AG10803 (cell line): ENCODE results near the gene MON2.

Experiments
- DNase-seq: peaks from one replicate; pipeline ENCODE4 v3.0.0; 2010; ENCODE audit warnings: low read depth
- H3K4me3 ChIP-seq: 2 replicates; pipeline ENCODE4 v1.5.1; 2011; ENCODE audit warnings: mild to moderate bottlenecking, low read length, control low read depth
- TF ChIP-seq, protein P1 (sequence below): conservative IDR thresholded peaks from 2 replicates; pipeline ENCODE4 v1.5.1; 2011; ENCODE audit warnings: mild to moderate bottlenecking, low read length, control low read depth, inconsistent platforms

Gene MON2

DNA sequence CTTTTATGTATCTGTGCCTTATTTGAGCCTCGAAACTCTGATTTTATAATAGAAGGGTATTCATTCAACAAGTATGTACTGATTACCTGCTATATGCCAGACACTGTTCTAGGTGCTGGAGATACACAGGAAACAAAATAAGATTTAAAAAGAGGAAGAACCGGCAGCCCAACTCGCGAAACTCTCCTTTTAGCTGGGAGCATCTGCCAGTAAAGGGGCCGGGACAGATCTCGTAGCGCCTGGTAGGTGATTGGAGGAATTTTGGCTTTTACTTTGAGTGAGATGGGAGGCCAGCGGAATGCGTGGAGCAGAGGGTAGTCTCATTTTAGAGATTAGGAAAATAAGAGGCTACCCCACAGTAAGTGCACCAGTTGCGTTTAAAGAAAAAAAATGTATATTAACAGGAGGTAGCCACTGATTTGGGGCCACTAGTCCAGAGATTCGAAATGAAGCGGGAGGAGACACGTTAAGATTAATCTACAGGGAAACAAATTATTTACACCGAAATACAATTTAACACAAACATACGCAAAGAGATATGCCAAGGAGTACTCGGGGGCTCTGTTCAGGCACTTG, 520 bp upstream of the MON2 start:
- TF ChIP-seq, protein P1, sequence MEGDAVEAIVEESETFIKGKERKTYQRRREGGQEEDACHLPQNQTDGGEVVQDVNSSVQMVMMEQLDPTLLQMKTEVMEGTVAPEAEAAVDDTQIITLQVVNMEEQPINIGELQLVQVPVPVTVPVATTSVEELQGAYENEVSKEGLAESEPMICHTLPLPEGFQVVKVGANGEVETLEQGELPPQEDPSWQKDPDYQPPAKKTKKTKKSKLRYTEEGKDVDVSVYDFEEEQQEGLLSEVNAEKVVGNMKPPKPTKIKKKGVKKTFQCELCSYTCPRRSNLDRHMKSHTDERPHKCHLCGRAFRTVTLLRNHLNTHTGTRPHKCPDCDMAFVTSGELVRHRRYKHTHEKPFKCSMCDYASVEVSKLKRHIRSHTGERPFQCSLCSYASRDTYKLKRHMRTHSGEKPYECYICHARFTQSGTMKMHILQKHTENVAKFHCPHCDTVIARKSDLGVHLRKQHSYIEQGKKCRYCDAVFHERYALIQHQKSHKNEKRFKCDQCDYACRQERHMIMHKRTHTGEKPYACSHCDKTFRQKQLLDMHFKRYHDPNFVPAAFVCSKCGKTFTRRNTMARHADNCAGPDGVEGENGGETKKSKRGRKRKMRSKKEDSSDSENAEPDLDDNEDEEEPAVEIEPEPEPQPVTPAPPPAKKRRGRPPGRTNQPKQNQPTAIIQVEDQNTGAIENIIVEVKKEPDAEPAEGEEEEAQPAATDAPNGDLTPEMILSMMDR: no peak
- DNase-seq: peak; percentile 37

DNA sequence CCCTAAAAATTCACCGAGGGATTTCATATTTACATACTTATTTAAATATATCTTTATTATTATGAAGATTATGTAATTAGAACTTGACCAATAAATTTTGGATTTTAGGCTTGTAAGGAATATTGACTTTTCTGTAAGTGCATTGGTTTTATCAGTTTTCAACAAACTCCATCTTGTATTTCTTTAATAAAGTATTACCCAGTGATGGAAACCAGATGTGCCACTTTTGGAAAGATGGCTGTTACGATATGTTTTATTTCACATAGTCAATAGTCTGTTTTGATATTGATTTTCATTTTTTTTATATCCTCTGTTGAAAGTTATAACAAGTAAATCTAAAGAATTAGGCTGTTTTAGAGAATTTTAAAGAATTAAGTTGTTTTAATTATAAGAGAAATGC, 1.8 kb downstream of the MON2 start:
- TF ChIP-seq, protein P1: no peak

More for the DNA sequence above, 520 bp upstream of the MON2 start:
- peak overlapping the region; percentile 98 for H3K4me3 ChIP-seq

DNA sequence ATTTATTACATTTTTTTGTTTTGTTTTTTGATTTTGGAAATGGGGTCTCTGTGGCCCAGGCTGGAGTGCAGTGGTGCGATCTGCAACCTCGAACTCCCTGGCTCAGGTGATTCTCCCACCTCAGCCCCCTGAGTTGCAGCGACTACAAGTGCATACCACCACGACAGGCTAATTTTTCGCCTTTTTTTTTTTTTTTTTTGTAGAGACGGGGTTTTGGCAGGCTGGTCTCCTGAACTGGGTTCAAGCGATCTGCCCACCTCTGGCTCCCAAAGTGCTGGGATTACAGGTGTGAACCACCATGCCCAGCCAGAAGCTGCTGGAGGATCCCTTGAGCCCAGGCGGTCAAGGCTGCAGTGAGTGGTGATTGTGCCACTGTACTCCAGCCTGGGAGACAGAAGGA, 2.3 kb downstream of the MON2 start:
- DNase-seq: no peak
- TF ChIP-seq, protein P1: no peak
- H3K4me3 ChIP-seq: peak overlapping the region; percentile 98

More for the DNA sequence above, 1.8 kb downstream of the MON2 start:
- H3K4me3 ChIP-seq: peak overlapping the region; percentile 98
- DNase-seq: peak; percentile 5

DNA sequence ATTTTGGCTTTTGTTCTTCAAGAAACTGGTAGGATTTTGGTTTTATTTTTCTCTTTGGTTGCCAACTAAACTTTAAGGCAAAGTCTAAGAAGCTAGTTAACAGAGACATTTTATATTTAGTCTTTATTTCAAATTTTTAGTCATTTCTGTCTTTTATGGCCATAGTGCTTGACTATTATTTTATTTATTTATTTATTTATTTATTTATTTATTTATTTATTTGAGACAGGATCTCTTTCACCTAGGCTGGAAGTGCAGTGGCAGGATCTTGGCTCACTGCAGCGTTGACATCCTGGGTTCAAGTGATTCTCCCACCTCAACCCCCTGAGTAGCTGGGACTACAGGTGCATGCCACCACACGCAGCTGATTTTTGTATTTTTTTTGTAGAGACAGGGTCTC, 3.1 kb downstream of the MON2 start:
- H3K4me3 ChIP-seq: no peak overlapping the region
- TF ChIP-seq, protein P1: no peak
- DNase-seq: no peak

DNA sequence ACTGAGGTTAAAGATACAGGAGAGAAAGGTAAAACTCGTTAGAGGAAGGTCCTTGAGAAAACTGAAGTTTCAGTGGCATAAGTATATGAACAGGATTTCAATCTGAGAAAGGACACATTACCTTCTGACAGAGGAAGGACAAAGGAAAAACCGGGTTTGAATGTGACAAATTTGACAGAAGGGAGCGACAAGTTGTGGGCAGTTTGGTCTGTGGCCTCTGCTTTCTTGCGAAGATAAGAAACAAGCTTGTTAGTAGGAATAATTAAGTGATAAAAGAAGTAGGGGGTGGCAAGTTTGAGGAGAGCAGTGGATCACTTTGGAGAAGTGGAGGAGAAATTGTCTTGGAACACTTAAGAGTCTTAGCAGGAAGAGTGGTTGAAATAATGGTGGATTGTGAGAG, 5.1 kb downstream of the MON2 start:
- TF ChIP-seq, protein P1: no peak
- DNase-seq: no peak
- H3K4me3 ChIP-seq: no peak overlapping the region

DNA sequence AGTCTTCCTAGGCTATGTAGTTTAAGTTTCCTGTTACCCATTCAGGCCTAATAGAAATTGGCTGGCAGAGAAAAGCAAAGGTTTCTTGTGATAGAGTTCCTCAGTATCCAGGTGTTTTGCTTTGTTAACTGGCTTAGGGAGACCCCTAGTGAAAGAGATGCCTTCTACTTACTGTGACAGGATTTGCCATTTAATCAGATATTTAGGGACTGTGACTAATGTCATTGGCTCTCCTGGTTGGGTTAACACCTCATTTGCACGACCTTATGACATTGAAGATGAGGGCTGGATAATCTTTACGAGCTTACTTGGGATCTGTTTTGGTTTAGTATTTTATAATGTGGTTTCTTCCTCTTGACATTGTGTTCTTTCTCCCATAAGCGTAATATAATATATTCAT, 5.8 kb downstream of the MON2 start:
- no peak for DNase-seq
- no peak overlapping the region for H3K4me3 ChIP-seq
- TF ChIP-seq, protein P1: no peak

DNA sequence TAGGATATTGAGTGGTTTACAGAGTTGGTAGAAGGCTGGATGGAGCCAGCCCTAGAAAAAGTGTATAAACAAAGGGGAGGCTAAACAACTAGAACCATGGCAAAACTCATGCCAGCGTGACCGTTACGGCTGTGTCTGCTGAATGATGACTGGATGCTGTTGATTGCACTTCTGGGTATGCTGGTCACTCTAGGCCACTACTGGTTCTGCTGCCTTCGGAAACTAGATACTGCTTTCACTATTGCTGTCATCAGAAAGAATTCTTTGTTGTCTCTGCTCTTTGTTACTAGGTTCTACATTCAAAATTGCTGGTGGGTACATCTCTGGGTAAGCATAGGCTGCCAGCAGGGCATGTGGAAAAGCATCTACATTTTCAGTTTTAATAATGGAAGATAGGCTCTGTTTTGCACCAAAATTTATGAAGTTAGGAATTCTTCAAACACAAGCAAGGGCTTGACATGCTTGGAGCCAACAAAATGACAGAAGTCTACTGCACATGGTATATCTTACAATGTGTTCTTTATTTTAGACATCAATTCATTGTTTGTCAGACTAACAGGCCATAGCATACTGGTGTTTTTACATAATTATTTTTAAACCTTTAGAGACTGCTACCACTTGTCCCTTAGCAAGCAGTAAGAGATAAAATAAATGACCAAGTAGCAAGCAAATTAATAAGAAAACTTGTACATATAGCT, 15.4 kb downstream of the MON2 start:
- no peak for DNase-seq
- TF ChIP-seq, protein P1: no peak
- H3K4me3 ChIP-seq: no peak overlapping the region
